H1 (cell line): Measurements from ENCODE around the gene ILDR2. TPM values are rescaled to one million over a fixed set of nuclear protein-coding genes. Genes with fewer than 3 reads are reported as not detected.

Source experiments
- BCL11A ChIP-seq, 2 experiments: IDR thresholded peaks; one replicate each; pipeline ENCODE4 v1.6.1; 2011; ENCODE audit warnings: low read depth in 2 of 2, low read length in 2 of 2, mild to moderate bottlenecking in 2 of 2
- CHD1 ChIP-seq: IDR thresholded peaks from 2 replicates; pipeline ENCODE4 v1.6.1; 2012; ENCODE audit warnings: low read depth, low read length, improper control_type of control experiment
- CTBP2 ChIP-seq: IDR thresholded peaks from 2 replicates; pipeline ENCODE4 v1.7.0; 2011; ENCODE audit warnings: borderline replicate concordance, mild to moderate bottlenecking, moderate library complexity, mixed read lengths, low read length; ENCODE audit not compliant: insufficient read depth, insufficient read length
- JUND ChIP-seq: IDR thresholded peaks from 2 replicates; pipeline ENCODE4 v1.6.1; 2011; ENCODE audit warnings: mild to moderate bottlenecking, improper control_type of control experiment, low read length
- KDM4A ChIP-seq: IDR thresholded peaks from one replicate; pipeline ENCODE4 v1.7.1; 2012; ENCODE audit warnings: low read depth, mild to moderate bottlenecking, moderate library complexity, low read length, inconsistent platforms; ENCODE audit not compliant: severe bottlenecking
- POLR2A ChIP-seq, 2 experiments: IDR thresholded peaks; 1 replicate in 1 of 2; 2 replicates in 1 of 2; pipeline ENCODE4 v1.6.1; 2011; ENCODE audit warnings: low read depth in 2 of 2, low read length in 2 of 2, mild to moderate bottlenecking in 2 of 2; ENCODE audit errors: control extremely low read depth in 1 of 2
- RFX5 ChIP-seq: IDR thresholded peaks from 2 replicates; pipeline ENCODE4 v1.6.1; 2011; ENCODE audit warnings: low read depth, low read length, improper control_type of control experiment, borderline replicate concordance
- RNF2 ChIP-seq: fragments of 200-900, 300-1000 bp; sonication (generic); IDR thresholded peaks from 2 replicates; pipeline ENCODE4 v1.7.1; 2016; ENCODE audit warnings: borderline replicate concordance, low read depth, mild to moderate bottlenecking, antibody characterized with exemption, low read length; ENCODE audit not compliant: poor library complexity, severe bottlenecking; ENCODE audit errors: missing control alignments
- RXRA ChIP-seq: IDR thresholded peaks from 2 replicates; pipeline ENCODE4 v1.6.1; 2011; ENCODE audit warnings: low read depth, mild to moderate bottlenecking, low read length, moderate library complexity; ENCODE audit not compliant: insufficient read depth
- SRF ChIP-seq: IDR thresholded peaks from 2 replicates; pipeline ENCODE4 v1.6.1; 2011; ENCODE audit warnings: mild to moderate bottlenecking, low read depth, low read length, moderate library complexity
- polyA plus RNA-seq, 7 experiments: library from polyadenylated mRNA; depleted of rRNA in 3 of 7; stranded (reverse) in 5 of 7; unstranded in 2 of 7; fragments of >200 nt in 5 of 7; fragments of 200-250 nt in 2 of 7; gene quantifications; 1 replicate in 5 of 7; 2 replicates in 1 of 7; 4 replicates in 1 of 7; pipeline versions ENCODE4 v1.2.1 to v1.2.3, GENCODE V29; 2011 to 2013; ENCODE audit warnings: missing spikeins in 2 of 7, mixed read lengths in 2 of 7
- total RNA-seq: library from RNA; stranded (reverse); fragmentation: NEBNext Ultra II Directional; extraction: Animal tissue kit (Norgen Biotek cat#: 25700); gene quantifications from 2 replicates; pipeline ENCODE4 v1.2.1, GENCODE V29; 2021

The ILDR2 gene
- total and polyA plus RNA-seq, 2 of the 8 experiments (the other 6 are each of a cell fraction or from before 2014, with no cell fraction given): 0.85 to 0.86 TPM

GRCh38 chr1:166920561-166921475 lies 54.5 kb downstream of the ILDR2 start (continued):
- TF ChIP-seq RFX5 (no peak), POLR2A (IDR thresholded peaks at IDR 0.05; ENCODE audit: control extremely low read depth in 1 of 2, low read depth in 2 of 2, low read length in 2 of 2) (no peak), CTBP2 (no peak), KDM4A (peak; percentile 92), RNF2 (no peak), RXRA (no peak), BCL11A (IDR thresholded peaks at IDR 0.05; ENCODE audit: low read depth in 2 of 2, low read length in 2 of 2) (no peak), JUND (no peak), CHD1 (no peak), SRF (no peak)
